Measurements from ENCODE around the gene C5orf52.

The C5orf52 gene

GRCh38 chr5:157640406-157641066, 30.8 kb upstream of the C5orf52 start:
- no peak overlapping the region for H4K91ac ChIP-seq (ENCODE audit: low read depth, low read length, poor library complexity)
- no peaks in the 10 kb centered on the region for H3K4me1 ChIP-seq (ENCODE audit: control insufficient read depth in 2 of 2, insufficient read depth in 1 of 2, low read depth in 1 of 2, low read length in 2 of 2)
- no peak overlapping the region for H2BK15ac ChIP-seq (ENCODE audit: low read length)
- no peak overlapping the region for H3K27ac ChIP-seq (replicated peaks; ENCODE audit: low read length)
- H3K23ac ChIP-seq (ENCODE audit: low read depth, low read length, poor library complexity), result no peak overlapping the region
- no peak overlapping the region for H3K18ac ChIP-seq (ENCODE audit: low read length)
- no peak overlapping the region for H3K9ac ChIP-seq (ENCODE audit: low read depth, low read length, poor library complexity)
- H2AFZ ChIP-seq (ENCODE audit: low read length), result no peak overlapping the region
- H3K4ac ChIP-seq (ENCODE audit: low read length), result no peak overlapping the region
- no peak overlapping the region for H2BK5ac ChIP-seq (ENCODE audit: low read length)
- H4K8ac ChIP-seq (ENCODE audit: low read depth, low read length), result no peak overlapping the region
- no peaks in the 10 kb centered on the region for H3K9me3 ChIP-seq (replicated peaks in 1 of 2; ENCODE audit: control insufficient read depth in 2 of 2, insufficient read depth in 1 of 2, low read depth in 1 of 2, low read length in 2 of 2)
- no peak overlapping the region for H2BK12ac ChIP-seq (ENCODE audit: low read length)
- no peak overlapping the region for H3K4me3 ChIP-seq (ENCODE audit: low read length in 2 of 2)
- H3K36me3 ChIP-seq (replicated peaks in 1 of 2; ENCODE audit: control insufficient read depth in 2 of 2, insufficient read depth in 2 of 2, low read length in 2 of 2), result no peaks in the 10 kb centered on the region
- H3K14ac ChIP-seq (ENCODE audit: low read length), result no peak overlapping the region
- no CpG with 5 or more reads among the region's 9 CpGs for WGBS, 2 donors (ENCODE audit: extremely low coverage in 2 of 2, insufficient read length in 2 of 2, insufficient replicate concordance in 1 of 2)
- DNase-seq (ENCODE audit: low spot score), result no peak
- H3K27me3 ChIP-seq (ENCODE audit: control insufficient read depth in 3 of 3, insufficient read depth in 3 of 3, low read depth in 1 of 3, low read length in 3 of 3), result peaks cover 0 to 4% (median 0%) of the 10 kb centered on the region in 3 experiments
- no peak overlapping the region for H2AK5ac ChIP-seq (ENCODE audit: low read depth, low read length)
- no peak overlapping the region for H2BK120ac ChIP-seq (ENCODE audit: low read depth, low read length)
- H3K4me2 ChIP-seq (ENCODE audit: insufficient read depth, low read length, poor library complexity, severe bottlenecking), result no peak overlapping the region
- no peaks in the 10 kb centered on the region for H3K79me1 ChIP-seq (ENCODE audit: low read depth, low read length)

DNA sequence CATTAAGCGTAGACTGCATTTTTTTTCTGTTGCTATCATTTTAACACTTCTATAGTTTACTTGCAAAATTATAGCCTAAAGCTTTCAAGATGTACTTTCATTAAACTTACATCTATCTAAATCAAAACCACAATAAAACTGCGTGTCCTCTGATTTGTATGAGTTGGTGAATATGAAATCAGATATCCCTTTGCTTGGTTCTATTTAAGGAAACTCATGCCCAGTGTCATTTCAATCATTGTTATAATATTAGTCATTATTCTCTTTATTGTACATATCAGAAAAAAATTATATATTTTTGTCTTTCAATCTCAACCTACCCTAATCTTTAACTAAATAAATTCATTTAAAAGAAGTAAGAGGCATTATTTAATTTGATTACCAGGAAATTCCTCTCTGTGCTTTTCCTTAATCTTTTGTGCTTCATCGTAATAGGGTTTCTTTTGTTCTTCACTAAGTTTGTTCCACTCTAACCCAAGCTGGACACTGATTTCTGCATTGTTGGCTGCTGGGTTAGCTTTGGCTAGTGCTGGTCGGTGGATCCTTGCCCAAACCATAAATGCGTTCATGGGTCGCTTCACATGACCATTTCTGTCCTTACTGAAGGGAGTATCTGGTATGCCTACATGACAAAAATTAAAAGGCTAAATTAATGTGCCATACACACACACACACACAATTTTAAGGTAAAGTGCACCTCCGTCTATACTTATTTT, 22.9 kb upstream of the C5orf52 start:
- Histone ChIP-seq H3K27ac (replicated peaks; ENCODE audit: low read length) (no peak overlapping the region), H2BK120ac (ENCODE audit: low read depth, low read length) (no peak overlapping the region)
- no peak for DNase-seq (ENCODE audit: low spot score)

GRCh38 chr5:157649101-157649500, 22.2 kb upstream of the C5orf52 start:
- no peak for DNase-seq (ENCODE audit: low spot score)
- Histone ChIP-seq H3K9me3 (replicated peaks in 1 of 2; ENCODE audit: control insufficient read depth in 2 of 2, insufficient read depth in 1 of 2, low read depth in 1 of 2, low read length in 2 of 2) (peaks cover 5 to 12% of the 10 kb centered on the region in 2 donors), H3K18ac (ENCODE audit: low read length) (no peak overlapping the region), H2AFZ (ENCODE audit: low read length) (no peak overlapping the region), H3K4me3 (ENCODE audit: low read length in 2 of 2) (no peak overlapping the region), H2BK12ac (ENCODE audit: low read length) (no peak overlapping the region), H3K4me2 (ENCODE audit: insufficient read depth, low read length, poor library complexity, severe bottlenecking) (no peak overlapping the region), H3K9ac (ENCODE audit: low read depth, low read length, poor library complexity) (no peak overlapping the region), H2BK120ac (ENCODE audit: low read depth, low read length) (no peak overlapping the region), H3K27ac (replicated peaks; ENCODE audit: low read length) (no peak overlapping the region), H2BK5ac (ENCODE audit: low read length) (no peak overlapping the region), H3K36me3 (replicated peaks in 1 of 2; ENCODE audit: control insufficient read depth in 2 of 2, insufficient read depth in 2 of 2, low read length in 2 of 2) (no peaks in the 10 kb centered on the region), H2BK15ac (ENCODE audit: low read length) (no peak overlapping the region), H3K27me3 (ENCODE audit: control insufficient read depth in 3 of 3, insufficient read depth in 3 of 3, low read depth in 1 of 3, low read length in 3 of 3) (no peaks in the 10 kb centered on the region), H3K4me1 (ENCODE audit: control insufficient read depth in 2 of 2, insufficient read depth in 1 of 2, low read depth in 1 of 2, low read length in 2 of 2) (peaks cover 0 to 1% of the 10 kb centered on the region in 2 donors), H3K14ac (ENCODE audit: low read length) (no peak overlapping the region), H2AK5ac (ENCODE audit: low read depth, low read length) (no peak overlapping the region), H4K91ac (ENCODE audit: low read depth, low read length, poor library complexity) (no peak overlapping the region), H4K8ac (ENCODE audit: low read depth, low read length) (no peak overlapping the region), H3K23ac (ENCODE audit: low read depth, low read length, poor library complexity) (no peak overlapping the region), H3K79me1 (ENCODE audit: low read depth, low read length) (no peaks in the 10 kb centered on the region), H3K4ac (ENCODE audit: low read length) (no peak overlapping the region)
- no CpG with 5 or more reads among the region's 2 CpGs for WGBS, 2 donors (ENCODE audit: extremely low coverage in 2 of 2, insufficient read length in 2 of 2, insufficient replicate concordance in 1 of 2)

More for the DNA sequence above, 22.9 kb upstream of the C5orf52 start:
- H3K4ac ChIP-seq (ENCODE audit: low read length), result no peak overlapping the region
- no peak overlapping the region for H3K4me3 ChIP-seq (ENCODE audit: low read length in 2 of 2)
- H2AK5ac ChIP-seq (ENCODE audit: low read depth, low read length), result no peak overlapping the region
- H3K4me2 ChIP-seq (ENCODE audit: insufficient read depth, low read length, poor library complexity, severe bottlenecking), result no peak overlapping the region
- no peaks in the 10 kb centered on the region for H3K27me3 ChIP-seq (ENCODE audit: control insufficient read depth in 3 of 3, insufficient read depth in 3 of 3, low read depth in 1 of 3, low read length in 3 of 3)
- no peak overlapping the region for H2BK15ac ChIP-seq (ENCODE audit: low read length)
- peaks cover 0 to 1% of the 10 kb centered on the region in 2 donors for H3K4me1 ChIP-seq (ENCODE audit: control insufficient read depth in 2 of 2, insufficient read depth in 1 of 2, low read depth in 1 of 2, low read length in 2 of 2)
- no peaks in the 10 kb centered on the region for H3K79me1 ChIP-seq (ENCODE audit: low read depth, low read length)
- H3K23ac ChIP-seq (ENCODE audit: low read depth, low read length, poor library complexity), result no peak overlapping the region
- H3K36me3 ChIP-seq (replicated peaks in 1 of 2; ENCODE audit: control insufficient read depth in 2 of 2, insufficient read depth in 2 of 2, low read length in 2 of 2), result no peaks in the 10 kb centered on the region
- H3K18ac ChIP-seq (ENCODE audit: low read length), result no peak overlapping the region
- H2BK12ac ChIP-seq (ENCODE audit: low read length), result no peak overlapping the region
- H3K9me3 ChIP-seq (replicated peaks in 1 of 2; ENCODE audit: control insufficient read depth in 2 of 2, insufficient read depth in 1 of 2, low read depth in 1 of 2, low read length in 2 of 2), result peaks cover 5 to 9% of the 10 kb centered on the region in 2 donors
- H2BK5ac ChIP-seq (ENCODE audit: low read length), result no peak overlapping the region
- whole genome bisulfite sequencing, 2 donors (ENCODE audit: extremely low coverage in 2 of 2, insufficient read length in 2 of 2, insufficient replicate concordance in 1 of 2), result no CpG with 5 or more reads among the region's 7 CpGs
- H3K14ac ChIP-seq (ENCODE audit: low read length), result no peak overlapping the region
- no peak overlapping the region for H4K91ac ChIP-seq (ENCODE audit: low read depth, low read length, poor library complexity)
- H2AFZ ChIP-seq (ENCODE audit: low read length), result no peak overlapping the region
- H4K8ac ChIP-seq (ENCODE audit: low read depth, low read length), result no peak overlapping the region
- H3K9ac ChIP-seq (ENCODE audit: low read depth, low read length, poor library complexity), result no peak overlapping the region

GRCh38 chr5:157650991-157651611, 20.2 kb upstream of the C5orf52 start:
- WGBS, 2 donors (ENCODE audit: extremely low coverage in 2 of 2, insufficient read length in 2 of 2, insufficient replicate concordance in 1 of 2), result no CpG with 5 or more reads among the region's 33 CpGs

More at GRCh38 chr5:157650991-157651611, 20.2 kb upstream of the C5orf52 start:
- Histone ChIP-seq H3K18ac (ENCODE audit: low read length) (peak overlapping the region; percentile 85), H2BK15ac (ENCODE audit: low read length) (peak overlapping the region; percentile 39), H3K14ac (ENCODE audit: low read length) (no peak overlapping the region), H2AK5ac (ENCODE audit: low read depth, low read length) (peak overlapping the region; percentile 37), H3K4me2 (ENCODE audit: insufficient read depth, low read length, poor library complexity, severe bottlenecking) (no peak overlapping the region), H4K8ac (ENCODE audit: low read depth, low read length) (no peak overlapping the region), H3K4me1 (ENCODE audit: control insufficient read depth in 2 of 2, insufficient read depth in 1 of 2, low read depth in 1 of 2, low read length in 2 of 2) (peaks cover 0 to 1% of the 10 kb centered on the region in 2 donors), H3K9ac (ENCODE audit: low read depth, low read length, poor library complexity) (no peak overlapping the region), H3K23ac (ENCODE audit: low read depth, low read length, poor library complexity) (no peak overlapping the region), H3K4me3 (ENCODE audit: low read length in 2 of 2) (no peak overlapping the region), H2BK12ac (ENCODE audit: low read length) (no peak overlapping the region), H3K27me3 (ENCODE audit: control insufficient read depth in 3 of 3, insufficient read depth in 3 of 3, low read depth in 1 of 3, low read length in 3 of 3) (no peaks in the 10 kb centered on the region), H3K36me3 (replicated peaks in 1 of 2; ENCODE audit: control insufficient read depth in 2 of 2, insufficient read depth in 2 of 2, low read length in 2 of 2) (no peaks in the 10 kb centered on the region), H2BK5ac (ENCODE audit: low read length) (no peak overlapping the region), H4K91ac (ENCODE audit: low read depth, low read length, poor library complexity) (no peak overlapping the region), H3K4ac (ENCODE audit: low read length) (no peak overlapping the region), H2BK120ac (ENCODE audit: low read depth, low read length) (no peak overlapping the region), H2AFZ (ENCODE audit: low read length) (no peak overlapping the region), H3K27ac (replicated peaks; ENCODE audit: low read length) (no peak overlapping the region), H3K9me3 (replicated peaks in 1 of 2; ENCODE audit: control insufficient read depth in 2 of 2, insufficient read depth in 1 of 2, low read depth in 1 of 2, low read length in 2 of 2) (peaks cover 5 to 19% of the 10 kb centered on the region in 2 donors), H3K79me1 (ENCODE audit: low read depth, low read length) (no peaks in the 10 kb centered on the region)
- no peak for DNase-seq (ENCODE audit: low spot score)

All from neuronal stem cell (in vitro differentiated cells).